ENCODE measurements around the gene UNC119B.

The UNC119B gene

GRCh38 chr12:120693848-120694247, 16.4 kb upstream of the UNC119B start:
- no peak for TF ChIP-seq CTCF (IDR thresholded peaks at IDR 0.05; ENCODE audit: control extremely low read depth, extremely low read depth, low read depth, missing control alignments)
- ChIA-PET CTCF (interaction anchor here (1.2 to 1.7 kb wide), 4 partner anchors 12 to 45 kb away, joined by 3 to 5 read pairs (median 4); no protein-coding TSS in a partner anchor), POLR2A (no interaction called here)
- DNase-seq (ENCODE audit: extremely low spot score) = no peak

GRCh38 chr12:120696626-120697025, 13.6 kb upstream of the UNC119B start:
- ChIA-PET CTCF (no interaction called here), POLR2A (no interaction called here)
- DNase-seq (ENCODE audit: extremely low spot score) = no peak
- TF ChIP-seq CTCF (IDR thresholded peaks at IDR 0.05; ENCODE audit: control extremely low read depth, extremely low read depth, low read depth, missing control alignments) = no peak

- DNase-seq (ENCODE audit: extremely low spot score) = no peak
- CTCF ChIA-PET = interaction anchor here (1.1 to 7.7 kb wide), 6 partner anchors 9 to 275 kb away, joined by 3 to 61 read pairs (median 6); partner anchors contain the start of gene MLEC
- POLR2A ChIA-PET = no interaction called here
- TF ChIP-seq CTCF (IDR thresholded peaks at IDR 0.05; ENCODE audit: control extremely low read depth, extremely low read depth, low read depth, missing control alignments) = no peak
Observed at GRCh38 chr12:120697344-120697743, 12.9 kb upstream of the UNC119B start.

GRCh38 chr12:120698665-120699064, 11.6 kb upstream of the UNC119B start:
- CTCF ChIA-PET = interaction anchor here (0.6 to 7.7 kb wide), 9 partner anchors 9 to 363 kb away, joined by 3 to 61 read pairs (median 3); partner anchors contain the start of gene MLEC
- POLR2A ChIA-PET = interaction anchor here (0.6 to 1.0 kb wide), 2 partner anchors 12 to 403 kb away, joined by 3 read pairs; partner anchors contain the start of gene MLEC
- TF ChIP-seq CTCF (IDR thresholded peaks at IDR 0.05; ENCODE audit: control extremely low read depth, extremely low read depth, low read depth, missing control alignments) = no peak
- no peak for DNase-seq (ENCODE audit: extremely low spot score)

- POLR2A ChIA-PET = no interaction called here
- CTCF ChIA-PET = interaction anchor here (0.8 to 7.7 kb wide), 6 partner anchors 8 to 362 kb away, joined by 3 to 61 read pairs (median 4); no protein-coding TSS in a partner anchor
- DNase-seq (ENCODE audit: extremely low spot score) = no peak
- no peak for TF ChIP-seq CTCF (IDR thresholded peaks at IDR 0.05; ENCODE audit: control extremely low read depth, extremely low read depth, low read depth, missing control alignments)
Observed at GRCh38 chr12:120699553-120699952, 10.7 kb upstream of the UNC119B start.

GRCh38 chr12:120700886-120701285, 9.4 kb upstream of the UNC119B start:
- TF ChIP-seq CTCF (IDR thresholded peaks at IDR 0.05; ENCODE audit: control extremely low read depth, extremely low read depth, low read depth, missing control alignments) = no peak
- no peak for DNase-seq (ENCODE audit: extremely low spot score)
- POLR2A ChIA-PET = interaction anchor here (0.7 kb wide), 1 partner anchor 163 kb away, joined by 3 read pairs; no protein-coding TSS in a partner anchor
- CTCF ChIA-PET = interaction anchor here (0.7 to 7.7 kb wide), 5 partner anchors 9 to 61 kb away, joined by 3 to 61 read pairs (median 3); partner anchors contain the start of gene CABP1
